IMR-90 (cell line): Measurements from ENCODE around the gene GPX5. TPM values are rescaled to one million over a fixed set of nuclear protein-coding genes. Genes with fewer than 3 reads are reported as not detected.

ENCODE experiments used
- ATAC-seq: fragments of 200-7000 bp; cut with Tn5 transposase; 2 replicates; pipeline ENCODE4 v1.9.1; 2020; ENCODE audit warnings: low read depth, mild to moderate bottlenecking, moderate library complexity
- BruUV-seq: library from RNA; stranded (reverse); fragments of 400-500 nt; replicated peaks from 2 replicates; lab custom pipeline; 2021; lab: Mats Ljungman, UMichigan
- CTCF ChIA-PET: fragments of 300-600 bp; formaldehyde crosslinking; extraction: SDS; loops from one replicate; lab custom pipeline; 2021; ENCODE audit warnings: antibody characterized with exemption; lab: Yijun Ruan, JAX
- POLR2A ChIA-PET: fragments of 300-600 bp; sonication (Branson Sonifier 250); formaldehyde crosslinking; loops from one replicate; lab custom pipeline; 2022; ENCODE audit warnings: antibody characterized with exemption; ENCODE audit not compliant: unreplicated experiment; lab: Charles Lee
- DNase-seq: peaks from one replicate; pipeline ENCODE4 v3.0.0; 2013
- H2AFZ ChIP-seq: replicated peaks from 2 replicates; pipeline ENCODE3; 2013; ENCODE audit warnings: low read length, mild to moderate bottlenecking; ENCODE audit not compliant: poor library complexity
- H2AK5ac ChIP-seq: 2 replicates; pipeline ENCODE4 v1.6.1; 2013; ENCODE audit warnings: low read depth, low read length, inconsistent platforms
- H2AK9ac ChIP-seq: replicated peaks from 2 replicates; pipeline ENCODE3; 2013; ENCODE audit warnings: mild to moderate bottlenecking, low read depth, low read length, moderate library complexity; ENCODE audit not compliant: poor library complexity
- H2BK120ac ChIP-seq: 2 replicates; pipeline ENCODE4 v1.6.1; 2013; ENCODE audit warnings: low read depth, low read length, inconsistent platforms
- H2BK15ac ChIP-seq: 3 replicates; pipeline ENCODE4 v1.6.1; 2013; ENCODE audit warnings: low read depth, low read length, inconsistent platforms
- H2BK20ac ChIP-seq: 2 replicates; pipeline ENCODE4 v1.6.1; 2013; ENCODE audit warnings: low read depth, mild to moderate bottlenecking, inconsistent platforms, low read length, moderate library complexity
- H2BK5ac ChIP-seq: 2 replicates; pipeline ENCODE4 v1.6.1; 2013; ENCODE audit warnings: mild to moderate bottlenecking, low read depth, low read length, inconsistent platforms; ENCODE audit not compliant: poor library complexity, severe bottlenecking
- H3K14ac ChIP-seq: replicated peaks from 2 replicates; pipeline ENCODE4 v1.6.1; 2013; ENCODE audit warnings: low read depth, low read length, inconsistent platforms
- H3K18ac ChIP-seq: 2 replicates; pipeline ENCODE4 v1.6.1; 2013; ENCODE audit warnings: low read depth, low read length, control low read depth
- H3K23ac ChIP-seq: 2 replicates; pipeline ENCODE4 v1.6.1; 2013; ENCODE audit warnings: low read depth, low read length, inconsistent platforms
- H3K27ac ChIP-seq: 2 replicates; pipeline ENCODE4 v1.5.1; 2013; ENCODE audit warnings: mild to moderate bottlenecking, control low read depth, low read length; ENCODE audit not compliant: insufficient read depth
- H3K27me3 ChIP-seq: 2 replicates; pipeline ENCODE4 v1.6.1; 2013; ENCODE audit warnings: low read length; ENCODE audit not compliant: control insufficient read depth, insufficient read depth
- H3K36me3 ChIP-seq: 2 replicates; pipeline ENCODE4 v1.6.1; 2013; ENCODE audit warnings: low read length, mixed read lengths; ENCODE audit not compliant: control insufficient read depth, insufficient read depth
- H3K4ac ChIP-seq: 2 replicates; pipeline ENCODE4 v1.6.1; 2013; ENCODE audit warnings: low read depth, low read length, inconsistent platforms
- H3K4me1 ChIP-seq: 2 replicates; pipeline ENCODE4 v1.6.1; 2013; ENCODE audit warnings: low read length, mixed read lengths; ENCODE audit not compliant: control insufficient read depth, insufficient read depth
- H3K4me2 ChIP-seq: 2 replicates; pipeline ENCODE4 v1.6.1; 2013; ENCODE audit warnings: low read depth, mild to moderate bottlenecking, control low read depth, low read length, moderate library complexity
- H3K4me3 ChIP-seq: 2 replicates; pipeline ENCODE4 v1.5.1; 2013; ENCODE audit warnings: low read depth, mild to moderate bottlenecking, control low read depth, low read length, moderate library complexity; ENCODE audit not compliant: insufficient read depth
- H3K56ac ChIP-seq: 2 replicates; pipeline ENCODE4 v1.6.1; 2013; ENCODE audit warnings: low read length, inconsistent platforms; ENCODE audit not compliant: insufficient read depth; ENCODE audit errors: extremely low read depth
- H3K79me1 ChIP-seq, 2 experiments: 2 replicates each; pipeline ENCODE4 v1.6.1; 2013; ENCODE audit warnings: low read length in 2 of 2, inconsistent platforms in 1 of 2, low read depth in 1 of 2
- H3K9ac ChIP-seq: 2 replicates; pipeline ENCODE4 v1.6.1; 2013; ENCODE audit warnings: low read depth, low read length, control low read depth
- H3K9me1 ChIP-seq: 2 replicates; pipeline ENCODE4 v1.6.1; 2013; ENCODE audit warnings: low read length, inconsistent platforms; ENCODE audit not compliant: insufficient read depth
- H3K9me3 ChIP-seq: 2 replicates; pipeline ENCODE4 v1.6.1; 2013; ENCODE audit warnings: low read length; ENCODE audit not compliant: control insufficient read depth, insufficient read depth
- H4K20me1 ChIP-seq: 2 replicates; pipeline ENCODE4 v1.6.1; 2013; ENCODE audit warnings: low read length, inconsistent platforms; ENCODE audit not compliant: insufficient read depth
- H4K5ac ChIP-seq: 2 replicates; pipeline ENCODE4 v1.6.1; 2013; ENCODE audit warnings: mild to moderate bottlenecking, low read depth, low read length, control low read depth
- H4K8ac ChIP-seq, 2 experiments: 2 replicates each; pipeline ENCODE4 v1.6.1; 2013; ENCODE audit warnings: low read depth in 2 of 2, low read length in 2 of 2, control low read depth in 1 of 2, inconsistent platforms in 1 of 2
- H4K91ac ChIP-seq: 2 replicates; pipeline ENCODE4 v1.6.1; 2013; ENCODE audit warnings: low read depth, low read length, inconsistent platforms; ENCODE audit not compliant: insufficient read depth
- CHD1 ChIP-seq: IDR thresholded peaks from 2 replicates; pipeline ENCODE4 v1.6.1; 2012; ENCODE audit warnings: low read depth, low read length, improper control_type of control experiment
- FOS ChIP-seq: fragments of 150-350 bp; IDR thresholded peaks from 2 replicates; pipeline ENCODE4 v1.6.1; 2016; ENCODE audit warnings: low read depth, low read length
- WGBS, 2 experiments: methylation state at CpG; one replicate each; pipeline versions ENCODE4 v1.1.5 to v1.1.7; 2013; ENCODE audit warnings: missing lambda C conversion rate in 2 of 2; ENCODE audit not compliant: insufficient read length in 1 of 2; ENCODE audit errors: extremely low coverage in 2 of 2; 5-methylcytosine and 5-hydroxymethylcytosine counted together
- dilution Hi-C: fragments of 300-500 bp; cut with HindIII; formaldehyde crosslinking; loops from one replicate; pipeline ENCODE4 v1.14.3; 2018; ENCODE audit warnings: low sequenced_read_pairs; ENCODE audit not compliant: unreplicated experiment
- in situ Hi-C: fragments of 300-500 bp; cut with MboI; formaldehyde crosslinking; loops from 3 replicates; pipeline ENCODE4 v1.14.3; 2019; ENCODE audit warnings: low sequenced_read_pairs, inconsistent platforms, mixed read lengths
- intact Hi-C: fragments of 100-400 bp; cut with micrococcal nuclease; formaldehyde crosslinking; loops from 2 replicates; pipeline ENCODE4 v1.10.0; 2022
- polyA plus RNA-seq, 3 experiments: library from polyadenylated mRNA; depleted of rRNA; stranded (reverse); fragments of >200 nt; gene quantifications; 2 replicates each; pipeline ENCODE4 v1.2.3, GENCODE V29; 2012; ENCODE audit warnings: low replicate concordance in 1 of 3
- total RNA-seq: library from RNA; depleted of rRNA; stranded (reverse); fragments of >200 nt; gene quantifications from 2 replicates; pipeline ENCODE4 v1.2.3, GENCODE V29; 2012
- TF ChIP-seq, protein P1 (sequence below): fragments of 150-350 bp; IDR thresholded peaks from 2 replicates; pipeline ENCODE4 v1.6.1; 2017; ENCODE audit warnings: mild to moderate bottlenecking, antibody characterized with exemption, low read length, low read depth

Gene GPX5
- total and polyA plus RNA-seq, 2 of the 4 experiments (the other 2 are of a cell fraction) = not detected

DNA sequence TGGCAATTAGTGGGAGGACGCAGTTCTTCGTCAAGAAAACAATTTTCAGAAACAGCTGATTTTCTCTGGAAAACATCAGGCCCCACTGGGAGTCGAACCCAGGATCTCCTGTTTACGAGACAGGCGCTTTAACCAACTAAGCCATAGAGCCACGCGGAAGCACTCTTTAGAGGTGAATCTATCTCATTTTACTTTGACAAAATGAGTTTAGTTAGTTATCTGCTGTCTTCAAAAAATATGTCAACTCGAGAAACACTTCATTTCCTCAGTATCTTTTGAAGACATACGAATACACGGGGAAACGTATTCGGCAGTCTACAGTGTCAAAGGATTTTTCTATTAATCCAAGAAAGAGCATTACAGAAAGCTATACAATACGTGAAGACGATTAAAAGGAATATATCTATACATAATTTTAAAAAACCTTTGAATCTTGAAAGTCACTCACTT is 36.7 kb upstream of the GPX5 start:
- CTCF ChIA-PET = interaction anchor here (0.6 to 0.7 kb wide), 2 partner anchors 11 to 55 kb away, joined by 3 read pairs; no protein-coding TSS in a partner anchor
- no TSS peak for BruUV-seq
- WGBS, 2 experiments = 0% methylated on average over 1 of the region's 14 CpGs; no CpG with 5 or more reads in 1 of the 2 experiments
- Histone ChIP-seq H3K9me1 (no peaks in the 10 kb centered on the region), H3K18ac (0 out of 2 replicates have a peak overlapping the region, but pooled peaks have one; percentile 5), H2BK120ac (no peak overlapping the region), H2AFZ (peak overlapping the region; percentile 84), H3K4me3 (peak overlapping the region; percentile 58), H2BK15ac (no peak overlapping the region), H4K8ac (peak overlapping the region in 1 of 2 experiments; percentile 37; a peak in 2 of 4 replicates), H4K91ac (no peak overlapping the region), H2AK5ac (no peak overlapping the region), H2AK9ac (no peak overlapping the region), H3K9me3 (no peaks in the 10 kb centered on the region), H2BK5ac (no peak overlapping the region), H3K79me1 (no peaks in the 10 kb centered on the region), H3K14ac (no peak overlapping the region), H3K27me3 (no peaks in the 10 kb centered on the region; the same call in 1 of the 2 replicates), H3K4me2 (peak overlapping the region; percentile 88), H4K5ac (no peak overlapping the region), H3K9ac (no peak overlapping the region), H3K4ac (no peak overlapping the region), H2BK20ac (no peak overlapping the region), H3K56ac (no peak overlapping the region), H3K27ac (no peak overlapping the region), H3K4me1 (no peaks in the 10 kb centered on the region), H3K36me3 (no peaks in the 10 kb centered on the region), H4K20me1 (no peaks in the 10 kb centered on the region), H3K23ac (no peak overlapping the region)
- TF ChIP-seq, protein P1, sequence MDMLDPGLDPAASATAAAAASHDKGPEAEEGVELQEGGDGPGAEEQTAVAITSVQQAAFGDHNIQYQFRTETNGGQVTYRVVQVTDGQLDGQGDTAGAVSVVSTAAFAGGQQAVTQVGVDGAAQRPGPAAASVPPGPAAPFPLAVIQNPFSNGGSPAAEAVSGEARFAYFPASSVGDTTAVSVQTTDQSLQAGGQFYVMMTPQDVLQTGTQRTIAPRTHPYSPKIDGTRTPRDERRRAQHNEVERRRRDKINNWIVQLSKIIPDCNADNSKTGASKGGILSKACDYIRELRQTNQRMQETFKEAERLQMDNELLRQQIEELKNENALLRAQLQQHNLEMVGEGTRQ = no peak
- peak; percentile 46; the same call in 1 of the 2 replicates for TF ChIP-seq CHD1
- TF ChIP-seq FOS = peak; percentile 59; the same call in 1 of the 2 replicates
- dilution Hi-C loops = no loop called here
- POLR2A ChIA-PET = no interaction called here
- intact Hi-C loops = loop anchor here (2.0 to 5.0 kb wide), 4 partner anchors 14 to 1012 kb away; no protein-coding TSS in a partner anchor
- DNase-seq = peak; percentile 79
- ATAC-seq = peak; percentile 80
- in situ Hi-C loops = no loop called here
